C4-2B (cell line): ENCODE results near the gene ZNF385A.

Source experiments
- H3K27ac ChIP-seq: fragments of 450-650 bp; 2 replicates; pipeline ENCODE4 v1.5.1; 2017
- CTCF ChIP-seq: fragments of 450-650 bp; conservative IDR thresholded peaks from 2 replicates; pipeline ENCODE4 v1.5.1; 2017; ENCODE audit warnings: mild to moderate bottlenecking
- ZFX ChIP-seq: fragments of 450-650 bp; IDR thresholded peaks from 2 replicates; pipeline ENCODE4 v1.6.1; 2017

The ZNF385A gene

GRCh38 chr12:54384591-54385041 is at the start of gene ZNF385A:
TSS of gene ZNF385A (minus strand) at chr12:54384733. CDS start at chr12:54384514, 219 bp downstream.
- peak within 1 kb of the TSS; percentile 97 for H3K27ac ChIP-seq
- TF ChIP-seq ZFX (no peak), CTCF (no peak)

GRCh38 chr12:54432815-54433164 is 48.3 kb upstream of the ZNF385A start:
- TF ChIP-seq ZFX (no peak), CTCF (no peak)
- no peak overlapping the region for H3K27ac ChIP-seq

GRCh38 chr12:54431911-54432814 is 47.6 kb upstream of the ZNF385A start:
- TF ChIP-seq ZFX (no peak), CTCF (no peak)
- no peak overlapping the region for H3K27ac ChIP-seq

GRCh38 chr12:54430471-54431069 is 46.0 kb upstream of the ZNF385A start:
- TF ChIP-seq CTCF = no peak
- H3K27ac ChIP-seq = no peak overlapping the region

GRCh38 chr12:54429014-54429471 is 44.5 kb upstream of the ZNF385A start:
- no peak overlapping the region for H3K27ac ChIP-seq
- TF ChIP-seq ZFX (no peak), CTCF (no peak)

GRCh38 chr12:54428050-54429013 is 43.8 kb upstream of the ZNF385A start:
- TF ChIP-seq CTCF (no peak), ZFX (no peak)
- H3K27ac ChIP-seq = no peak overlapping the region
